Keratinocyte (primary cell): ENCODE measurements around the gene PCSK6.

Experiments
- EZH2 ChIP-seq: IDR thresholded peaks from one replicate; pipeline ENCODE4 v1.6.1; 2012; ENCODE audit warnings: inconsistent platforms, mild to moderate bottlenecking, low read length, moderate library complexity
- TF ChIP-seq, protein P1 (sequence below), 3 experiments: IDR thresholded peaks in 1 of 3; conservative IDR thresholded peaks in 1 of 3; optimal IDR thresholded peaks in 1 of 3; 2 replicates in 2 of 3; 3 replicates in 1 of 3; pipeline versions ENCODE3 to v1.5.1; 2011; ENCODE audit warnings: low read length in 3 of 3, mild to moderate bottlenecking in 3 of 3, moderate library complexity in 2 of 3, control low read depth in 1 of 3, inconsistent platforms in 1 of 3; ENCODE audit not compliant: insufficient read depth in 2 of 3; ENCODE audit errors: extremely low read depth in 1 of 3

DNA sequence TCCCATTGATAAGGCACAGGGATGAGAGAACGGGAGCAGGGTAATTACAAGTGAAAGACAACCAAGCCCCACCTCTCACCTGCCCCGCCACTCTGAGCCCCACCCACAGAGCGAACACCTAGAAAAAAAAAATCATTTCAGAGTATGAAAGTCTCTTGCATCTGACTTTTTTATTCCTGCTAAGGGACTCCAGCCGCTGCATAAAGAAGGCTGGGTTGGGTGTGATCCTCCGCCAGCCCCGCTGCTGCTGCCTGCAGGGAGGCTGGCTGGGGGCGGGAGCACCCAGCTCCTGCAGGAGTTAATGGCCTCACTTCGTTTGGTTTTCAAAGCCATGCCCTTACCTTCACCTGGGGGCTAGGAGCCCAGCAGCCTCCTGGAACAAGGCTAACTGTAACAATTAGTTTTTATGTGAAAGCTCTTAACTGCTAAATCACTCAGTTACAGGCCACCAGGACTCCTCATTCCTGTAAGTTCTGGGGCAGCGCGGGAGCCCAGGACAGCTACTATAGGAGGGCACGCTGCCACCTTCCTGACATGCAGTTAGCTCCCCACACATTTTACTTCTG lies 116.5 kb downstream of the PCSK6 start:
- TF ChIP-seq, protein P1, sequence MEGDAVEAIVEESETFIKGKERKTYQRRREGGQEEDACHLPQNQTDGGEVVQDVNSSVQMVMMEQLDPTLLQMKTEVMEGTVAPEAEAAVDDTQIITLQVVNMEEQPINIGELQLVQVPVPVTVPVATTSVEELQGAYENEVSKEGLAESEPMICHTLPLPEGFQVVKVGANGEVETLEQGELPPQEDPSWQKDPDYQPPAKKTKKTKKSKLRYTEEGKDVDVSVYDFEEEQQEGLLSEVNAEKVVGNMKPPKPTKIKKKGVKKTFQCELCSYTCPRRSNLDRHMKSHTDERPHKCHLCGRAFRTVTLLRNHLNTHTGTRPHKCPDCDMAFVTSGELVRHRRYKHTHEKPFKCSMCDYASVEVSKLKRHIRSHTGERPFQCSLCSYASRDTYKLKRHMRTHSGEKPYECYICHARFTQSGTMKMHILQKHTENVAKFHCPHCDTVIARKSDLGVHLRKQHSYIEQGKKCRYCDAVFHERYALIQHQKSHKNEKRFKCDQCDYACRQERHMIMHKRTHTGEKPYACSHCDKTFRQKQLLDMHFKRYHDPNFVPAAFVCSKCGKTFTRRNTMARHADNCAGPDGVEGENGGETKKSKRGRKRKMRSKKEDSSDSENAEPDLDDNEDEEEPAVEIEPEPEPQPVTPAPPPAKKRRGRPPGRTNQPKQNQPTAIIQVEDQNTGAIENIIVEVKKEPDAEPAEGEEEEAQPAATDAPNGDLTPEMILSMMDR (optimal IDR thresholded peaks at IDR 0.05 in 1 of 3, IDR thresholded peaks at IDR 0.05 in 1 of 3, conservative IDR thresholded peaks at IDR 0.05 in 1 of 3; ENCODE audit: extremely low read depth in 1 of 3, insufficient read depth in 2 of 3, low read length in 3 of 3) = no peak
- TF ChIP-seq EZH2 = no peak
